Neuronal stem cell (in vitro differentiated cells): ENCODE data around the gene EFCAB5.
"Not testable (repeated sequence)": the region's sequence is repeated elsewhere in the genome, so short reads cannot be mapped to it uniquely, and the experiment has no call there.

Experiments used
- DNase-seq: peaks from one replicate; pipeline ENCODE4 v3.0.0-alpha.2; 2013; ENCODE audit warnings: low spot score
- H2AFZ ChIP-seq: one replicate; pipeline ENCODE4 v1.6.1; 2013; ENCODE audit warnings: mild to moderate bottlenecking, low read length, inconsistent platforms
- H2AK5ac ChIP-seq: 2 replicates; pipeline ENCODE4 v1.6.1; 2013; ENCODE audit warnings: low read depth, mild to moderate bottlenecking, inconsistent platforms, low read length, moderate library complexity, mixed read lengths
- H2BK120ac ChIP-seq: 2 replicates; pipeline ENCODE4 v1.6.1; 2013; ENCODE audit warnings: low read depth, mild to moderate bottlenecking, inconsistent platforms, low read length, moderate library complexity, mixed read lengths
- H2BK12ac ChIP-seq: one replicate; pipeline ENCODE4 v1.6.1; 2013; ENCODE audit warnings: low read length, inconsistent platforms
- H2BK15ac ChIP-seq: 2 replicates; pipeline ENCODE4 v1.6.1; 2013; ENCODE audit warnings: mild to moderate bottlenecking, low read length, inconsistent platforms, mixed read lengths
- H2BK5ac ChIP-seq: one replicate; pipeline ENCODE4 v1.6.1; 2013; ENCODE audit warnings: inconsistent platforms, mild to moderate bottlenecking, low read length, moderate library complexity
- H3K14ac ChIP-seq: one replicate; pipeline ENCODE4 v1.6.1; 2013; ENCODE audit warnings: low read length, inconsistent platforms
- H3K18ac ChIP-seq: 2 replicates; pipeline ENCODE4 v1.6.1; 2013; ENCODE audit warnings: low read length, inconsistent platforms
- H3K23ac ChIP-seq: 2 replicates; pipeline ENCODE4 v1.6.1; 2013; ENCODE audit warnings: low read depth, mild to moderate bottlenecking, mixed read lengths, low read length, inconsistent platforms; ENCODE audit not compliant: poor library complexity
- H3K27ac ChIP-seq: replicated peaks from 3 replicates; pipeline ENCODE4 v1.5.1; 2013; ENCODE audit warnings: low read length, inconsistent platforms
- H3K27me3 ChIP-seq, 3 experiments: 2 replicates each; pipeline ENCODE4 v1.6.1; 2013; ENCODE audit warnings: low read length in 3 of 3, mild to moderate bottlenecking in 2 of 3, inconsistent platforms in 1 of 3, low read depth in 1 of 3, mixed read lengths in 1 of 3, moderate library complexity in 1 of 3; ENCODE audit not compliant: control insufficient read depth in 3 of 3, insufficient read depth in 3 of 3
- H3K36me3 ChIP-seq, 2 donors: replicated peaks in 1 of 2; 2 replicates each; pipeline ENCODE4 v1.6.1; 2013; ENCODE audit warnings: low read length in 2 of 2; ENCODE audit not compliant: control insufficient read depth in 2 of 2, insufficient read depth in 2 of 2
- H3K4ac ChIP-seq: 2 replicates; pipeline ENCODE4 v1.6.1; 2013; ENCODE audit warnings: inconsistent platforms, mild to moderate bottlenecking, low read length, moderate library complexity
- H3K4me1 ChIP-seq, 2 donors: 1 replicate in 1 of 2; 2 replicates in 1 of 2; pipeline ENCODE4 v1.6.1; 2013; ENCODE audit warnings: low read length in 2 of 2, low read depth in 1 of 2; ENCODE audit not compliant: control insufficient read depth in 2 of 2, insufficient read depth in 1 of 2
- H3K4me2 ChIP-seq: one replicate; pipeline ENCODE4 v1.6.1; 2013; ENCODE audit warnings: mild to moderate bottlenecking, low read length, inconsistent platforms; ENCODE audit not compliant: insufficient read depth, poor library complexity, severe bottlenecking
- H3K4me3 ChIP-seq, 2 donors: 2 replicates each; pipeline ENCODE4 v1.5.1; 2013; ENCODE audit warnings: low read length in 2 of 2, mild to moderate bottlenecking in 2 of 2, inconsistent platforms in 1 of 2, moderate library complexity in 1 of 2
- H3K79me1 ChIP-seq: one replicate; pipeline ENCODE4 v1.6.1; 2013; ENCODE audit warnings: low read depth, mild to moderate bottlenecking, inconsistent platforms, low read length, moderate library complexity
- H3K9ac ChIP-seq: one replicate; pipeline ENCODE4 v1.6.1; 2013; ENCODE audit warnings: mild to moderate bottlenecking, low read depth, low read length, inconsistent platforms; ENCODE audit not compliant: poor library complexity
- H3K9me3 ChIP-seq, 2 donors: replicated peaks in 1 of 2; 2 replicates each; pipeline versions ENCODE3 to v1.6.1; 2013; ENCODE audit warnings: low read length in 2 of 2, mild to moderate bottlenecking in 2 of 2, inconsistent platforms in 1 of 2, low read depth in 1 of 2, mixed read lengths in 1 of 2, moderate library complexity in 1 of 2; ENCODE audit not compliant: control insufficient read depth in 2 of 2, insufficient read depth in 1 of 2
- H4K8ac ChIP-seq: one replicate; pipeline ENCODE4 v1.6.1; 2013; ENCODE audit warnings: low read depth, mild to moderate bottlenecking, inconsistent platforms, low read length, moderate library complexity
- H4K91ac ChIP-seq: one replicate; pipeline ENCODE4 v1.6.1; 2013; ENCODE audit warnings: low read length, low read depth, mild to moderate bottlenecking, inconsistent platforms; ENCODE audit not compliant: poor library complexity
- WGBS, 2 donors: extraction: QIAGEN DNeasy Blood & Tissue Kit; methylation state at CpG; one replicate each; pipeline ENCODE4 v1.1.7; 2013; ENCODE audit warnings: missing lambda C conversion rate in 2 of 2, mixed read lengths in 1 of 2; ENCODE audit not compliant: insufficient read length in 2 of 2, insufficient replicate concordance in 1 of 2; ENCODE audit errors: extremely low coverage in 2 of 2; 5-methylcytosine and 5-hydroxymethylcytosine counted together

Gene EFCAB5

DNA sequence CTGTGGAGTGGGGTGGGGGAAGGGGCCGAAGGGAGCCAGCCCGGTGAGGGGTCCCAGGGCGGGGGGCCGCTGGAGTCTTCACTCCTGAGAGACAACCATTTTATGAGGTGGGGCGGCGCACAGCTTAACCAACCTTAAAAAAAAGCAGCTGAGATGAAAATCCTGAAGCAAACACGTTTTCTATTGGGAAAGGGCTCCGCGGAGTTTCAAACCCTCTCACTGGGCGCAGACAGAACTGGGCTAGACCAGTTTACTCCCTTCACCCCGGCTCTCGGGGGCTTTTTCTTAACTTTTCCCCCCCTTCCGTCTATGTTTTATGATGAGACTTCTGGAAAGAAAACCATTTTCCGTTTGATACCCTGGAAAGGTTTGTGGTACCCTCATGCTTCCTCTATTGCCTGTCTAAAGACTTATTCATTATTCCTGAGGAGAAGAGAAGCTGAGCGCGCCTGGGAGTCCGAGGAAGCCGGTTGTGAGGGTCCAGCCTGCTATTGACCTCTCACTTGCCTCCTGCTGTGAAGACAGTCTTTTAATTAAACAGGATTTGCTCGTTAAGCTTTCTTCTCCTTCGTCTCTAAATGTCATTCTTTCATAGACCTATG, 10.9 kb upstream of the EFCAB5 start:
- peak overlapping the region; percentile 96 for H2BK5ac ChIP-seq
- H2AFZ ChIP-seq: peak overlapping the region; percentile 97
- peak; percentile 57 for DNase-seq
- peaks cover 3 to 13% of the 10 kb centered on the region in 2 donors for H3K4me1 ChIP-seq
- peak overlapping the region; percentile 95 for H3K23ac ChIP-seq
- no CpG with 5 or more reads among the region's 20 CpGs for WGBS, 2 donors
- peak overlapping the region; percentile 80 for H3K27ac ChIP-seq
- no peak overlapping the region for H2AK5ac ChIP-seq
- H2BK120ac ChIP-seq: no peak overlapping the region
- H3K9ac ChIP-seq: no peak overlapping the region
- no peaks in the 10 kb centered on the region for H3K79me1 ChIP-seq
- H3K18ac ChIP-seq: peak overlapping the region; percentile 60
- no peaks in the 10 kb centered on the region for H3K9me3 ChIP-seq
- no peak overlapping the region for H4K91ac ChIP-seq
- no peak overlapping the region for H3K4ac ChIP-seq
- H3K14ac ChIP-seq: no peak overlapping the region
- peak overlapping the region; percentile 74 to 94 for H3K4me3 ChIP-seq
- H3K36me3 ChIP-seq: no peaks in the 10 kb centered on the region
- no peak overlapping the region for H4K8ac ChIP-seq
- H2BK12ac ChIP-seq: no peak overlapping the region
- H3K27me3 ChIP-seq: peaks cover 0 to 3% (median 0%) of the 10 kb centered on the region in 3 experiments
- no peak overlapping the region for H2BK15ac ChIP-seq
- peak overlapping the region; percentile 80 for H3K4me2 ChIP-seq

DNA sequence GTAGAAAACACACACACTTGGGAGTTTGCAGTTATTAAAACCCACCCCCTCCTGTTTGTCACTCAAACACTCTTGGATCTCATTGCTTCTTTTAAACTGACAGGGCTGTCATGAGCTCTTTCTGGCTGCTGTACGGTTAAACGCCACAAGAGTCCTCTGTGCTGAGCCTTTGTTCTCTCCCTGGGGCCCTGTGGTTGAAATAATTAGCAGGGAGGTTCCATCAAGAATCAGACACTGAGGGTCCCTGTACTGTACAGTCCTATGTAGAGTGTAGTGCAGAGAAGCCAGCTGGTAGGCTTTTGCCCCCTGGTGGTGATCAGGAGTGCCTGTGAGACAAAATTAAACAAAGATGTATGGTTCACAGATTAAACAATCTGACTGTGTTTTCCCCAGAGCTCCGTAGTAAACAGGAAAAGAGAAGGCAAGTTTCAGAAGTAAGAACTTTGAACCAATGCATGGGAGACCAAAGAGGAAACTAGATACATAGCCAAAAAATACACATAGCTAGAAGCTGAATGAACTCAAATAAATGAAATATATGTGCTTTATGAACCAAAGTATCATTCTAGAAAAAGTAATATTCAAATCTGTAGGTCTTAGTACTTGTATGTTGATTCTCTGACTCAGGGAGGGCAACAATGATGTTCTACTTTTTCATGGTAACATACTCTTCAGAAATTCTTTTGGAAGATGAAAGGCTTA, 10.1 kb upstream of the EFCAB5 start:
- Histone ChIP-seq H2AFZ (peak overlapping the region; percentile 67), H3K4me3 (peak overlapping the region in 1 of 2 donors; percentile 74), H2AK5ac (no peak overlapping the region), H3K4me1 (peaks cover 3 to 13% of the 10 kb centered on the region in 2 donors), H3K14ac (no peak overlapping the region), H3K27me3 (peaks cover 0 to 3% (median 0%) of the 10 kb centered on the region in 3 experiments), H3K9ac (no peak overlapping the region), H3K4me2 (peak overlapping the region; percentile 52), H3K27ac (no peak overlapping the region), H3K18ac (no peak overlapping the region), H3K9me3 (no peaks in the 10 kb centered on the region), H2BK12ac (no peak overlapping the region), H2BK15ac (no peak overlapping the region), H3K79me1 (no peaks in the 10 kb centered on the region), H3K4ac (no peak overlapping the region), H3K23ac (no peak overlapping the region), H4K8ac (no peak overlapping the region), H3K36me3 (no peaks in the 10 kb centered on the region), H2BK120ac (no peak overlapping the region), H4K91ac (no peak overlapping the region), H2BK5ac (no peak overlapping the region)
- no CpG with 5 or more reads among the region's 3 CpGs for WGBS, 2 donors
- DNase-seq: peak; percentile 54

DNA sequence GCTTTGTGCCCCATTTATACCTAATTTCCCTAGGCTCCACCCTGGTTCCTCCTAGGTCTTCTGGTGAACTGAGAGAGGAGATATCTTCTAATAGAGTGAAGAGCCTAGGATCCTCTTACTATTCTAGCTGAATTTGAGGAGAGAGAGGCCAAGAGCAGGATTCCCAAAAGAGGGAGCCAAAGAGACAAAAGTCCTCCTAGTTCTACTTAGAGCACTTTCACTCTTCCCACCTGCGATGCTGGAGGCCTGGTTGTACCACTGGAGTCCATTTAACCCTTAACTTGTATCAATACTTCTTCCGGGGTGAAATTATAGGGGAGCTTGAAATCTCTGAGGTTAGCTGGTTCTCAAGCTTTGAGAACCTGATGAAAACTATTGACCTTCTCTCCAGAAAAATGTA, 8.1 kb upstream of the EFCAB5 start:
- no peaks in the 10 kb centered on the region for H3K9me3 ChIP-seq
- no peak overlapping the region for H2BK12ac ChIP-seq
- no peak overlapping the region for H3K4me3 ChIP-seq
- H2AK5ac ChIP-seq: no peak overlapping the region
- H3K79me1 ChIP-seq: no peaks in the 10 kb centered on the region
- no CpG with 5 or more reads among the region's 2 CpGs for WGBS, 2 donors
- no peak overlapping the region for H3K27ac ChIP-seq
- H3K9ac ChIP-seq: no peak overlapping the region
- no peak overlapping the region for H2BK15ac ChIP-seq
- H4K91ac ChIP-seq: no peak overlapping the region
- H3K36me3 ChIP-seq: no peaks in the 10 kb centered on the region
- DNase-seq: no peak
- H3K4ac ChIP-seq: no peak overlapping the region
- H2BK5ac ChIP-seq: no peak overlapping the region
- H4K8ac ChIP-seq: no peak overlapping the region
- no peak overlapping the region for H3K23ac ChIP-seq
- H3K4me2 ChIP-seq: no peak overlapping the region
- no peak overlapping the region for H2BK120ac ChIP-seq
- H2AFZ ChIP-seq: no peak overlapping the region
- no peak overlapping the region for H3K18ac ChIP-seq
- peaks cover 3 to 11% of the 10 kb centered on the region in 2 donors for H3K4me1 ChIP-seq
- no peak overlapping the region for H3K14ac ChIP-seq
- H3K27me3 ChIP-seq: peaks cover 0 to 7% (median 0%) of the 10 kb centered on the region in 3 experiments

DNA sequence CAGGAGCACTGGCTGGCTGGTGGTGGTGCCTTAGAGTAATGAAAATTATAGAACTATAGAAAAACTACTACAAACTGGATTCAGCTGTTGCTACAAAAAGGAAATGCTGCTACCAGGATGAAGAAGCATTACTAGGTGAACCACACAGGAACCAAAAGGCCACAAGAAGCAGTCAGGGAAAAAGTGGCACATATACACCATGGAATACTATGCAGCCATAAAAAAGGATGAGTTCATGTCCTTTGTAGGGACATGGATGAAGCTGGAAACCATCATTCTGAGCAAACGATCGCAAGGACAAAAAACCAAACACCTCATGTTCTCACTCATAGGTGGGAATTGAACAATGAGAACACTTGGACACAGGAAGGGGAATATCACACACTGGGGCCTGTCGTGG, 5.5 kb upstream of the EFCAB5 start:
- not testable (repeated sequence) for H3K79me1 ChIP-seq, H3K27me3 ChIP-seq, DNase-seq, H3K36me3 ChIP-seq, H3K4me2 ChIP-seq, H4K91ac ChIP-seq, H2BK12ac ChIP-seq, H2BK5ac ChIP-seq, H3K18ac ChIP-seq, H3K23ac ChIP-seq, H3K14ac ChIP-seq, H3K4me1 ChIP-seq, H3K27ac ChIP-seq, H3K9ac ChIP-seq, H3K4ac ChIP-seq, H3K4me3 ChIP-seq, H2BK120ac ChIP-seq, H2AK5ac ChIP-seq, H2AFZ ChIP-seq, H4K8ac ChIP-seq, H3K9me3 ChIP-seq, H2BK15ac ChIP-seq
- no CpG with 5 or more reads among the region's 3 CpGs for WGBS, 2 donors
